Thyroid gland (tissue), 4 donors: ENCODE results near the gene ASCC1. TPM values are rescaled to one million over a fixed set of nuclear protein-coding genes. Genes with fewer than 3 reads are reported as not detected.

Source experiments
- DNase-seq, 2 donors: peaks; one replicate each; pipeline ENCODE4 v3.0.0-alpha.2; 2019
- H3K27ac ChIP-seq, 3 donors: fragments of 200-600 bp; sonication (generic); 1 replicate in 2 of 3; 2 replicates in 1 of 3; pipeline ENCODE4 v1.5.1; 2016 to 2019; ENCODE audit warnings: mild to moderate bottlenecking in 1 of 3, moderate library complexity in 1 of 3
- H3K27me3 ChIP-seq: fragments of 200-600 bp; sonication (generic); one replicate; pipeline ENCODE4 v1.5.1; 2019
- H3K36me3 ChIP-seq, 2 donors: fragments of 200-600 bp; sonication (generic); one replicate each; pipeline ENCODE4 v1.5.1; 2016 to 2019
- H3K4me1 ChIP-seq, 2 donors: fragments of 200-600 bp; sonication (generic); one replicate each; pipeline ENCODE4 v1.5.1; 2017 to 2019
- H3K4me3 ChIP-seq, 3 donors: fragments of 200-600 bp; sonication (generic); replicated peaks in 1 of 3; 1 replicate in 2 of 3; 2 replicates in 1 of 3; pipeline ENCODE4 v1.5.1; 2016; ENCODE audit warnings: mild to moderate bottlenecking in 1 of 3
- H3K9me3 ChIP-seq: fragments of 200-600 bp; sonication (generic); one replicate; pipeline ENCODE4 v1.5.1; 2017
- POLR2A ChIP-seq, 2 donors: fragments of 450-650 bp; IDR thresholded peaks; one replicate each; pipeline ENCODE4 v1.6.1; 2017; ENCODE audit warnings: antibody characterized with exemption in 2 of 2, mild to moderate bottlenecking in 2 of 2, moderate library complexity in 1 of 2
- WGBS, 2 donors: methylation state at CpG; one replicate each; pipeline ENCODE4 v1.1.5; 2017; 5-methylcytosine and 5-hydroxymethylcytosine counted together
- intact Hi-C: fragments of 100-400 bp; cut with DNase I; formaldehyde crosslinking; loops from one replicate; pipeline ENCODE4 v1.15.1; 2023
- total RNA-seq, 4 donors: library from RNA; depleted of rRNA; stranded (reverse); fragments of >200 nt; gene quantifications; one replicate each; pipeline ENCODE4 v1.2.3, GENCODE V29; 2016
- TF ChIP-seq, protein P1 (sequence below), 6 experiments: fragments of 200-600 bp in 3 of 6; fragments of 450-650 bp in 3 of 6; sonication (generic) in 3 of 6; IDR thresholded peaks; one replicate each; pipeline ENCODE4 v1.5.1; 2016 to 2019; ENCODE audit warnings: antibody characterized with exemption in 6 of 6, mild to moderate bottlenecking in 2 of 6, inconsistent platforms in 1 of 6, moderate library complexity in 1 of 6

ASCC1 gene
- total RNA-seq, 4 donors from 2014 or later: 26.7 to 30.3 (median 28.1) TPM

GRCh38 chr10:72088889-72089575 lies 127.0 kb downstream of the ASCC1 start:
- no peaks in the 10 kb centered on the region for H3K36me3 ChIP-seq
- intact Hi-C loops: no loop called here

DNA sequence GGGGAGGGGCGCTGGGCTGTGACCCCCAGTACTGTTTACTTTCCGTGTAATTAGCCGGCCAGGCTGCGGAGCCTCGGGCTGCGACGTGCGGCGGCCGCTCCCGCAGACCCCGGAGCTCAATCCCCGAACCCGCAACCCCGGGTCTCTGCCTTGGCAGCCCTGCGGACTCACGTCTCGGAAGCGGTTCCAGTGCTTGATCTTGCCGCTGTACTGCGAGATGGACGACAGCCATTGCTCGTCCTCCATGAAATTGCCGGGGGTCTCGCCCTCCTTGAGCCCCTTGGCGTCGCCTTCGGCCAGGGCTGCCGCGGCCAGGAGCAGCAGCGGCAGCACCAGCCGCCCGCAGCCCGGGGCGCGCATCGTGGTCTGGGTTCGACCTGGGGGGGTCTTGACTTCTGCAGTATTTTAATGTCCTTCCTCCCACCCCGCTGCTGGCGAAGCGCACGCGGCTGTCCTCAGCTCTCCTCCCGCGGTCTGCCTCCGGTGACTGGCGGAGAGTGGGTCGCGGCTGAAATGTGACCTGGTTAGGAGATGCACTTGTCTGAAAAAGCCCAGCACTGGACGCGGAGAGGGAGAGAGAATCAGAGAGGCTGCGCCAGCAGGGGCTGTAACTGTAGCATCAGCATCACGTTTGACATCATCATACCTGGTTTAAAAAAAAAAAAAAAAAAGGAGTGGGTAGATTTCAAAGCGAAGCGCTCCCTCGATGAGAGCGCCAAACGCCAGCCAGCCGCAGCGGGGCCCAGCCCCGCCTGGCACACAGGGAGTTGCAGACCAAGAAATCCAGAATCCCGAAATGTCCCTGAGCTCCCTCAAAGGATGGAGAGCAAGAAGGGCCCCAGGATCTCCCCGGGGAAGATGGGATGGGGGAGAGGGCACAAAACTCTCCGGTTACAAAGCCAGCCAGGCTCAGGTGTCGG lies 127.8 kb downstream of the ASCC1 start, which contains the start of gene SPOCK2:
SPOCK2 (minus strand) TSS at position 583 of the 920 bp plus-strand sequence; CDS start at position 360, 223 bp downstream.
- intact Hi-C loops: no loop called here
- TF ChIP-seq, protein P1, sequence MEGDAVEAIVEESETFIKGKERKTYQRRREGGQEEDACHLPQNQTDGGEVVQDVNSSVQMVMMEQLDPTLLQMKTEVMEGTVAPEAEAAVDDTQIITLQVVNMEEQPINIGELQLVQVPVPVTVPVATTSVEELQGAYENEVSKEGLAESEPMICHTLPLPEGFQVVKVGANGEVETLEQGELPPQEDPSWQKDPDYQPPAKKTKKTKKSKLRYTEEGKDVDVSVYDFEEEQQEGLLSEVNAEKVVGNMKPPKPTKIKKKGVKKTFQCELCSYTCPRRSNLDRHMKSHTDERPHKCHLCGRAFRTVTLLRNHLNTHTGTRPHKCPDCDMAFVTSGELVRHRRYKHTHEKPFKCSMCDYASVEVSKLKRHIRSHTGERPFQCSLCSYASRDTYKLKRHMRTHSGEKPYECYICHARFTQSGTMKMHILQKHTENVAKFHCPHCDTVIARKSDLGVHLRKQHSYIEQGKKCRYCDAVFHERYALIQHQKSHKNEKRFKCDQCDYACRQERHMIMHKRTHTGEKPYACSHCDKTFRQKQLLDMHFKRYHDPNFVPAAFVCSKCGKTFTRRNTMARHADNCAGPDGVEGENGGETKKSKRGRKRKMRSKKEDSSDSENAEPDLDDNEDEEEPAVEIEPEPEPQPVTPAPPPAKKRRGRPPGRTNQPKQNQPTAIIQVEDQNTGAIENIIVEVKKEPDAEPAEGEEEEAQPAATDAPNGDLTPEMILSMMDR (IDR thresholded peaks at IDR 0.05): no peak
- no peak for TF ChIP-seq POLR2A (IDR thresholded peaks at IDR 0.05)
- H3K9me3 ChIP-seq: no peaks in the 10 kb centered on the region
- peaks cover 12 to 18% of the 10 kb centered on the region in 2 donors for H3K4me1 ChIP-seq
- 5 to 14% methylated on average over 28 to 29 of the region's 65 CpGs for WGBS, 2 donors
- peak within 1 kb of the TSS in 1 of 3 donors; percentile 19 for H3K4me3 ChIP-seq
- DNase-seq: peak; percentile 20 to 24
- no peaks in the 10 kb centered on the region for H3K36me3 ChIP-seq
- peaks cover 22% of the 10 kb centered on the region for H3K27me3 ChIP-seq
- peak within 1 kb of the TSS in 2 of 3 donors; percentile 1 to 50 for H3K27ac ChIP-seq

More at GRCh38 chr10:72088889-72089575, 127.0 kb downstream of the ASCC1 start:
- Histone ChIP-seq H3K9me3 (no peaks in the 10 kb centered on the region), H3K27me3 (peaks cover 22% of the 10 kb centered on the region), H3K4me1 (peaks cover 12 to 18% of the 10 kb centered on the region in 2 donors), H3K27ac (no peak overlapping the region), H3K4me3 (no peak overlapping the region)
- no peak for TF ChIP-seq POLR2A (IDR thresholded peaks at IDR 0.05)
- TF ChIP-seq, protein P1 (IDR thresholded peaks at IDR 0.05): no peak
- no peak for DNase-seq
- WGBS, 2 donors: 62 to 68% methylated on average over 13 to 14 of the region's 14 CpGs

- no peaks in the 10 kb centered on the region for H3K9me3 ChIP-seq
- peak in 1 of 2 donors; percentile 10 for DNase-seq
- H3K4me3 ChIP-seq: peak overlapping the region in 1 of 3 donors; percentile 19
- H3K4me1 ChIP-seq: peaks cover 12 to 18% of the 10 kb centered on the region in 2 donors
- intact Hi-C loops: no loop called here
- no peak for TF ChIP-seq POLR2A (IDR thresholded peaks at IDR 0.05)
- TF ChIP-seq, protein P1 (IDR thresholded peaks at IDR 0.05): no peak
- H3K27me3 ChIP-seq: peaks cover 22% of the 10 kb centered on the region
- H3K27ac ChIP-seq: peak overlapping the region in 2 of 3 donors; percentile 1 to 50
- 0 to 3% methylated on average over 2 to 15 of the region's 50 CpGs for WGBS, 2 donors
- no peaks in the 10 kb centered on the region for H3K36me3 ChIP-seq
These were observed 128.6 kb downstream of the ASCC1 start for GRCh38 chr10:72087392-72087968.

- Histone ChIP-seq H3K4me1 (peaks cover 12 to 18% of the 10 kb centered on the region in 2 donors), H3K9me3 (no peaks in the 10 kb centered on the region), H3K4me3 (peak overlapping the region in 1 of 3 donors; percentile 19), H3K36me3 (no peaks in the 10 kb centered on the region), H3K27ac (peak overlapping the region in 1 of 3 donors; percentile 50), H3K27me3 (peaks cover 22% of the 10 kb centered on the region)
- DNase-seq: peak; percentile 12 to 32
- intact Hi-C loops: no loop called here
- TF ChIP-seq POLR2A (IDR thresholded peaks at IDR 0.05): no peak
- TF ChIP-seq, protein P1 (IDR thresholded peaks at IDR 0.05): no peak
- 60 to 75% methylated on average over 37 to 41 of the region's 61 CpGs for WGBS, 2 donors
These were observed 129.3 kb downstream of the ASCC1 start for GRCh38 chr10:72086466-72087391.
